ENCODE results near the gene PCDHGA1.
"Not testable (repeated sequence)": the region's sequence is repeated elsewhere in the genome, so short reads cannot be mapped to it uniquely, and the experiment has no call there.

GRCh38 chr5:141407790-141408505, 77.6 kb downstream of the PCDHGA1 start, which contains the start of gene PCDHGB6:
- TF ChIP-seq POLR2A (IDR thresholded peaks at IDR 0.05): not testable (repeated sequence)
- TF ChIP-seq, protein P1, sequence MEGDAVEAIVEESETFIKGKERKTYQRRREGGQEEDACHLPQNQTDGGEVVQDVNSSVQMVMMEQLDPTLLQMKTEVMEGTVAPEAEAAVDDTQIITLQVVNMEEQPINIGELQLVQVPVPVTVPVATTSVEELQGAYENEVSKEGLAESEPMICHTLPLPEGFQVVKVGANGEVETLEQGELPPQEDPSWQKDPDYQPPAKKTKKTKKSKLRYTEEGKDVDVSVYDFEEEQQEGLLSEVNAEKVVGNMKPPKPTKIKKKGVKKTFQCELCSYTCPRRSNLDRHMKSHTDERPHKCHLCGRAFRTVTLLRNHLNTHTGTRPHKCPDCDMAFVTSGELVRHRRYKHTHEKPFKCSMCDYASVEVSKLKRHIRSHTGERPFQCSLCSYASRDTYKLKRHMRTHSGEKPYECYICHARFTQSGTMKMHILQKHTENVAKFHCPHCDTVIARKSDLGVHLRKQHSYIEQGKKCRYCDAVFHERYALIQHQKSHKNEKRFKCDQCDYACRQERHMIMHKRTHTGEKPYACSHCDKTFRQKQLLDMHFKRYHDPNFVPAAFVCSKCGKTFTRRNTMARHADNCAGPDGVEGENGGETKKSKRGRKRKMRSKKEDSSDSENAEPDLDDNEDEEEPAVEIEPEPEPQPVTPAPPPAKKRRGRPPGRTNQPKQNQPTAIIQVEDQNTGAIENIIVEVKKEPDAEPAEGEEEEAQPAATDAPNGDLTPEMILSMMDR (IDR thresholded peaks at IDR 0.05): peak; percentile 51 to 62 (median 53)

Measured in right lobe of liver (tissue), 4 donors.